Measurements from ENCODE around the gene DGKA. TPM values are rescaled to one million over a fixed set of nuclear protein-coding genes. Genes with fewer than 3 reads are reported as not detected.

DGKA gene
- total and polyA plus RNA-seq, 2 of the 13 experiments (the other 11 are each of a cell fraction or from before 2014, with no cell fraction given) = 2.4 to 5.4 TPM

- TF ChIP-seq NFKB2 (CRISPR knock-in tag; IDR thresholded peaks at IDR 0.05; ENCODE audit: borderline replicate concordance) (peak; percentile 69; the same call in 1 of the 2 replicates), BCL6 (CRISPR knock-in tag; IDR thresholded peaks at IDR 0.05) (no peak), SIN3B (IDR thresholded peaks at IDR 0.05; ENCODE audit: low read length) (no peak), ZNF264 (CRISPR knock-in tag; IDR thresholded peaks at IDR 0.05) (no peak), ARID5B (CRISPR knock-in tag; IDR thresholded peaks at IDR 0.05) (0 out of 2 replicates have a peak, but pooled peaks have one; percentile 14), ZNF430 (CRISPR knock-in tag; IDR thresholded peaks at IDR 0.05) (no peak), RXRA (CRISPR knock-in tag; IDR thresholded peaks at IDR 0.05) (peak; percentile 28; the same call in 1 of the 2 replicates), CAMTA2 (CRISPR knock-in tag; IDR thresholded peaks at IDR 0.05; ENCODE audit: borderline replicate concordance) (no peak), XRCC5 (optimal IDR thresholded peaks at IDR 0.05; ENCODE audit: low read length) (peak; percentile 77), RORA (CRISPR knock-in tag; IDR thresholded peaks at IDR 0.05) (no peak), PRDM15 (CRISPR knock-in tag; IDR thresholded peaks at IDR 0.05) (no peak), ZNF605 (CRISPR knock-in tag; IDR thresholded peaks at IDR 0.05) (no peak), ZNF616 (CRISPR knock-in tag; IDR thresholded peaks at IDR 0.05; ENCODE audit: low read depth) (no peak), TFE3 (CRISPR knock-in tag; IDR thresholded peaks at IDR 0.05) (no peak), PRPF4 (IDR thresholded peaks at IDR 0.05; ENCODE audit: low read depth, low read length, poor library complexity, severe bottlenecking) (no peak), ZNF143 (CRISPR knock-in tag; IDR thresholded peaks at IDR 0.05) (no peak), SP2 (CRISPR knock-in tag; IDR thresholded peaks at IDR 0.05) (no peak), NFYC (CRISPR knock-in tag; IDR thresholded peaks at IDR 0.05) (no peak), PHF5A (CRISPR knock-in tag; IDR thresholded peaks at IDR 0.05; ENCODE audit: low read depth, unreplicated experiment) (no peak), TSC22D2 (CRISPR knock-in tag; IDR thresholded peaks at IDR 0.05; ENCODE audit: borderline replicate concordance) (no peak), ZNF431 (CRISPR knock-in tag; IDR thresholded peaks at IDR 0.05; ENCODE audit: borderline replicate concordance, low read depth) (no peak), MEIS2 (CRISPR knock-in tag; IDR thresholded peaks at IDR 0.05) (no peak)
Observed at GRCh38 chr12:55940065-55940732, 9.2 kb downstream of the DGKA start (continued).
